ENCODE measurements around the gene PCP2.

PCP2 gene

GRCh38 chr19:7633698-7634097 is at the start of gene PCP2:
Gene PCP2, minus strand, starts transcription at chr19:7633719. Its CDS starts 262 bp downstream, at chr19:7633457.
- DNase-seq (ENCODE audit: low read depth), result no peak

GRCh38 chr19:7682175-7682855 is 48.8 kb upstream of the PCP2 start:
- no peak for DNase-seq (ENCODE audit: low read depth)

GRCh38 chr19:7681340-7682174 is 48.0 kb upstream of the PCP2 start:
- no peak for DNase-seq (ENCODE audit: low read depth)

GRCh38 chr19:7680606-7681339 is 47.3 kb upstream of the PCP2 start, which contains the start of gene TRAPPC5:
Gene TRAPPC5, plus strand, starts transcription at chr19:7680833. Its CDS starts 1,421 bp downstream, at chr19:7682254.
- no peak for DNase-seq (ENCODE audit: low read depth)

GRCh38 chr19:7679771-7680605 is 46.5 kb upstream of the PCP2 start:
- DNase-seq (ENCODE audit: low read depth), result no peak

- DNase-seq (ENCODE audit: low read depth), result no peak
Measured at GRCh38 chr19:7678971-7679751, 45.6 kb upstream of the PCP2 start.

GRCh38 chr19:7677669-7678311 is 44.3 kb upstream of the PCP2 start:
- DNase-seq (ENCODE audit: low read depth), result no peak

- DNase-seq (ENCODE audit: low read depth), result no peak
Measured at GRCh38 chr19:7676854-7677253, 43.3 kb upstream of the PCP2 start, which contains the start of gene MCEMP1. Gene MCEMP1, plus strand, starts transcription at chr19:7677090. Its CDS starts 31 bp downstream, at chr19:7677121.

GRCh38 chr19:7676376-7676775 is 42.9 kb upstream of the PCP2 start:
- DNase-seq (ENCODE audit: low read depth), result no peak

GRCh38 chr19:7674010-7675005 is 40.8 kb upstream of the PCP2 start:
- DNase-seq (ENCODE audit: low read depth), result no peak

- DNase-seq (ENCODE audit: low read depth), result no peak
Measured at GRCh38 chr19:7672522-7672921, 39.0 kb upstream of the PCP2 start.

- no peak for DNase-seq (ENCODE audit: low read depth)
Measured at GRCh38 chr19:7670790-7671189, 37.3 kb upstream of the PCP2 start.

GRCh38 chr19:7670150-7670783 is 36.7 kb upstream of the PCP2 start:
- no peak for DNase-seq (ENCODE audit: low read depth)

- no peak for DNase-seq (ENCODE audit: low read depth)
Measured at GRCh38 chr19:7669641-7670040, 36.1 kb upstream of the PCP2 start.

GRCh38 chr19:7668842-7669241 is 35.3 kb upstream of the PCP2 start, which contains the start of gene RETN:
Gene RETN, plus strand, starts transcription at chr19:7669049. Its CDS starts 278 bp downstream, at chr19:7669327.
- DNase-seq (ENCODE audit: low read depth), result no peak

GRCh38 chr19:7665076-7665475 is 31.6 kb upstream of the PCP2 start:
- DNase-seq (ENCODE audit: low read depth), result no peak

GRCh38 chr19:7663706-7664105 is 30.2 kb upstream of the PCP2 start:
- DNase-seq (ENCODE audit: low read depth), result no peak

GRCh38 chr19:7662657-7663056 is 29.1 kb upstream of the PCP2 start:
- DNase-seq (ENCODE audit: low read depth), result no peak

All from non-pigmented ciliary epithelial cell (primary cell).